HepG2 (cell line): ENCODE results near the gene MDFI. TPM values are rescaled to one million over a fixed set of nuclear protein-coding genes. Genes with fewer than 3 reads are reported as not detected.

ENCODE experiments used
- ATAC-seq: fragments of 200-7000 bp; cut with Tn5 transposase; 3 replicates; pipeline ENCODE4 v1.9.1; 2020; ENCODE audit warnings: mild to moderate bottlenecking, moderate library complexity
- BruUV-seq: library from RNA; stranded (reverse); fragments of 400-500 nt; replicated peaks from 2 replicates; lab custom pipeline; 2021; lab: Mats Ljungman, UMichigan
- CTCF ChIA-PET: fragments of 300-600 bp; formaldehyde crosslinking; extraction: SDS; loops from one replicate; lab custom pipeline; 2021; ENCODE audit warnings: low total read pairs, inconsistent platforms, low intra/inter-chr PET ratio; lab: Yijun Ruan, JAX
- POLR2A ChIA-PET: fragments of 350-600 bp; sonication (Branson Sonifier 250); formaldehyde crosslinking; loops from one replicate; lab custom pipeline; 2020; ENCODE audit warnings: antibody characterized with exemption, inconsistent platforms; lab: Yijun Ruan, JAX
- DNase-seq: peaks from one replicate; pipeline ENCODE4 v3.0.0-alpha.2; 2015; ENCODE audit warnings: low spot score
- FAIRE-seq: peaks from 3 replicates; lab custom pipeline; 2011; peaks lifted over from hg19 to GRCh38; lab: Jason Lieb, UNC
- H2AFZ ChIP-seq: one replicate; pipeline ENCODE4 v1.6.1; 2011; ENCODE audit warnings: low read length, inconsistent platforms
- H3K27ac ChIP-seq: fragments of 300-600 bp; 3 replicates; pipeline ENCODE4 v1.8.0; 2011; ENCODE audit warnings: mixed run types, mild to moderate bottlenecking, mixed read lengths, low read length, inconsistent platforms; ENCODE audit not compliant: insufficient read depth; ENCODE audit errors: extremely low read length
- H3K27me3 ChIP-seq, 2 experiments: fragments of 200-600 bp in 1 of 2; 2 replicates in 1 of 2; 3 replicates in 1 of 2; pipeline versions ENCODE4 v1.6.0 to v1.8.0; 2011; ENCODE audit warnings: low read length in 2 of 2, mild to moderate bottlenecking in 2 of 2, moderate library complexity in 2 of 2, inconsistent platforms in 1 of 2; ENCODE audit not compliant: insufficient read depth in 2 of 2, control insufficient read depth in 1 of 2
- H3K36me3 ChIP-seq, 2 experiments: fragments of 200-600 bp in 1 of 2; replicated peaks in 1 of 2; 2 replicates in 1 of 2; 3 replicates in 1 of 2; pipeline versions ENCODE4 v1.5.1 to v1.8.0; 2011; ENCODE audit warnings: low read length in 2 of 2, inconsistent platforms in 1 of 2; ENCODE audit not compliant: insufficient read depth in 2 of 2, control insufficient read depth in 1 of 2
- H3K4me1 ChIP-seq: 2 replicates; pipeline ENCODE4 v1.5.1; 2012; ENCODE audit warnings: low read length, inconsistent platforms; ENCODE audit not compliant: insufficient read depth
- H3K4me2 ChIP-seq: 2 replicates; pipeline ENCODE4 v1.6.0; 2011; ENCODE audit warnings: low read depth, low read length, inconsistent platforms
- H3K4me3 ChIP-seq, 3 experiments: fragments of 200-600 bp in 1 of 3; sonication (generic), shearing (Covaris generic) in 1 of 3; replicated peaks in 1 of 3; 2 replicates each; pipeline ENCODE4 v1.5.1; 2011 to 2016; ENCODE audit warnings: low read length in 3 of 3, inconsistent platforms in 2 of 3, low read depth in 2 of 3, mild to moderate bottlenecking in 2 of 3, control low read depth in 1 of 3, mixed read lengths in 1 of 3; ENCODE audit not compliant: insufficient read depth in 1 of 3
- H3K79me2 ChIP-seq: one replicate; pipeline ENCODE4 v1.6.1; 2011; ENCODE audit warnings: low read length, inconsistent platforms; ENCODE audit not compliant: insufficient read depth
- H3K9ac ChIP-seq: 2 replicates; pipeline ENCODE4 v1.6.0; 2011; ENCODE audit warnings: mild to moderate bottlenecking, low read depth, low read length, inconsistent platforms; ENCODE audit not compliant: insufficient read depth
- H3K9me3 ChIP-seq: 2 replicates; pipeline ENCODE4 v1.5.1; 2012; ENCODE audit warnings: mild to moderate bottlenecking, low read length
- H4K20me1 ChIP-seq: 2 replicates; pipeline ENCODE4 v1.6.0; 2011; ENCODE audit warnings: inconsistent platforms, mild to moderate bottlenecking, low read length, moderate library complexity; ENCODE audit not compliant: insufficient read depth
- FOXK1 ChIP-seq: sonication (generic); formaldehyde crosslinking; IDR thresholded peaks from 2 replicates; pipeline ENCODE4 v1.4.0; 2020; ENCODE audit warnings: low read depth, missing genetic modification reagents, borderline replicate concordance
- KLF16 ChIP-seq, 2 experiments: sonication (generic) in 1 of 2; formaldehyde crosslinking in 1 of 2; IDR thresholded peaks; 2 replicates each; pipeline versions ENCODE4 v1.6.1 to v1.8.0; 2016 to 2023; ENCODE audit warnings: missing genetic modification reagents in 2 of 2, missing compliant biosample characterization in 1 of 2
- NFYB ChIP-seq: sonication (generic); formaldehyde crosslinking; IDR thresholded peaks from 2 replicates; pipeline ENCODE4 v1.4.0; 2020; ENCODE audit warnings: missing genetic modification reagents
- YY1 ChIP-seq: IDR thresholded peaks from 2 replicates; pipeline ENCODE4 v1.6.1; 2011; ENCODE audit warnings: low read length, low read depth, moderate library complexity, mild to moderate bottlenecking; ENCODE audit not compliant: insufficient read depth, insufficient replicate concordance
- ZNF549 ChIP-seq: sonication (generic); formaldehyde crosslinking; IDR thresholded peaks from 2 replicates; pipeline ENCODE4 v1.5.0; 2020; ENCODE audit warnings: missing genetic modification reagents
- ZNF724P ChIP-seq: sonication (generic); formaldehyde crosslinking; IDR thresholded peaks from 2 replicates; pipeline ENCODE4 v1.8.0; 2022; ENCODE audit warnings: missing genetic modification reagents, borderline replicate concordance
- ZSCAN20 ChIP-seq: sonication (generic); formaldehyde crosslinking; IDR thresholded peaks from 2 replicates; pipeline ENCODE4 v1.4.0; 2020; ENCODE audit warnings: missing genetic modification reagents, mild to moderate bottlenecking, borderline replicate concordance
- WGBS: methylation state at CpG from one replicate; pipeline ENCODE4 v1.1.6; 2017; ENCODE audit warnings: low lambda C conversion rate; 5-methylcytosine and 5-hydroxymethylcytosine counted together
- in situ Hi-C: cut with HindIII; loops from 2 replicates; pipeline ENCODE4 v1.10.0; 2017; ENCODE audit warnings: low pct_unique_long_range_greater_than_20kb; ENCODE audit not compliant: extremely low pct_ligation_motif_present
- intact Hi-C: fragments of 100-400 bp; cut with micrococcal nuclease; formaldehyde crosslinking; loops from one replicate; pipeline ENCODE4 v1.10.0; 2022; ENCODE audit not compliant: unreplicated experiment
- polyA plus RNA-seq, 8 experiments: library from polyadenylated mRNA; depleted of rRNA in 3 of 8; stranded (reverse) in 7 of 8; unstranded in 1 of 8; fragments of >200 nt; fragmentation: Illumina TruSeq in 4 of 8; extraction: Trizol in 4 of 8; gene quantifications; 2 replicates each; pipeline versions ENCODE4 v1.2.1 to v1.2.3, GENCODE V29; 2011 to 2016; ENCODE audit warnings: low read depth in 4 of 8, missing spikeins in 1 of 8, mixed read lengths in 1 of 8; ENCODE audit not compliant: insufficient read depth in 1 of 8
- total RNA-seq, 5 experiments: library from RNA; depleted of rRNA; stranded (reverse); fragments of >200 nt; fragmentation: Illumina TruSeq; extraction: Trizol; gene quantifications; 2 replicates each; pipeline ENCODE4 v1.2.3, GENCODE V29; 2016; ENCODE audit warnings: low read depth in 1 of 5
- TF ChIP-seq, protein P1 (sequence below): sonication (generic); formaldehyde crosslinking; IDR thresholded peaks from 2 replicates; pipeline ENCODE4 v1.5.1; 2020; ENCODE audit warnings: missing genetic modification reagents, mild to moderate bottlenecking, borderline replicate concordance
- TF ChIP-seq, protein P2 (sequence below): sonication (generic); formaldehyde crosslinking; conservative IDR thresholded peaks from 2 replicates; pipeline ENCODE4 v1.4.0; 2020; ENCODE audit warnings: missing genetic modification reagents

The MDFI gene
- total and polyA plus RNA-seq, 2 of the 13 experiments (the other 11 are each of a cell fraction or from before 2014, with no cell fraction given): 0.28 TPM; not detected in 1

DNA sequence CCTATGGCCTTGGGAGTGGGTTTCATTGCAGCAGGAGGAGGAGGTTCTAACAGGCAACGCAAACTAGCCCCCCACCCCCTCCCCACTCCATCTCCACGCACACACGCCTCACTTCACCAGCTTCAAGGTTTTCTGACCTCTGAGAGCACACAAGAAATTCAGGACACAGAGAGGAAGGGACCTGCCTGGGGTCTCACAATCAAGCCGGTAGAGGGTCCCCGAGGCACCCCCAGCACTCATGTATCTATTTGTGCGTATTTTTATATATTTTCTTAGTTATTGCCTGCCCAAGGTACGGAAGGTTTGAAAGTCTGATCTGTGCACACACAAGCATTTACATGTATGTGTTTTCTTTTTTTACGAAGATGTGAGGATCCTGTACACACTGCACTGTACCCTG is 16.9 kb downstream of the MDFI start:
- Histone ChIP-seq H3K27me3 (peaks cover 2 to 54% of the 10 kb centered on the region in 2 experiments; a peak in 4 of 5 replicates), H3K9ac (no peak overlapping the region), H3K36me3 (no peaks in the 10 kb centered on the region), H3K4me1 (peaks cover 29% of the 10 kb centered on the region)
- CTCF ChIA-PET: no interaction called here
- TF ChIP-seq NFYB (CRISPR knock-in tag) (no peak), ZSCAN20 (CRISPR knock-in tag) (no peak), KLF16 (CRISPR knock-in tag; IDR thresholded peaks at IDR 0.05) (no peak)
- TF ChIP-seq, protein P1, sequence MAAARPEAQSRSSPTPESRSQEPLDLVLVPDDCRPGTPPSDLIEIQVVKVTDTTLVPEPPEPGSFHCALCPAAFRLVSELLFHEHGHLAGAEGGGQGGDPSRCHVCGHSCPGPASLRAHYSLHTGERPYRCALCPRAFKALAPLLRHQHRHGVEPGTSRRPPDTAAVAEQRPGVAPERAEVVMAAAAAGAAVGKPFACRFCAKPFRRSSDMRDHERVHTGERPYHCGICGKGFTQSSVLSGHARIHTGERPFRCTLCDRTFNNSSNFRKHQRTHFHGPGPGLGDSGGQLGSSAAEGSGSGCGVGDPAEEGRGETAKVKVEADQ: no peak
- TF ChIP-seq, all 625 proteins: peak for 0
- Histone ChIP-seq H3K79me2 (no peaks in the 10 kb centered on the region), H3K27ac (no peak overlapping the region), H3K9me3 (no peaks in the 10 kb centered on the region), H3K4me2 (no peak overlapping the region), H2AFZ (no peak overlapping the region), H4K20me1 (no peaks in the 10 kb centered on the region), H3K4me3 (no peak overlapping the region)
- in situ Hi-C loops: no loop called here
- FAIRE-seq (no peak), DNase-seq (no peak), ATAC-seq (no peak)
- 57% methylated on average over 8 of the region's 8 CpGs for WGBS
- BruUV-seq: no TSS peak
- intact Hi-C loops: no loop called here
- POLR2A ChIA-PET: no interaction called here

DNA sequence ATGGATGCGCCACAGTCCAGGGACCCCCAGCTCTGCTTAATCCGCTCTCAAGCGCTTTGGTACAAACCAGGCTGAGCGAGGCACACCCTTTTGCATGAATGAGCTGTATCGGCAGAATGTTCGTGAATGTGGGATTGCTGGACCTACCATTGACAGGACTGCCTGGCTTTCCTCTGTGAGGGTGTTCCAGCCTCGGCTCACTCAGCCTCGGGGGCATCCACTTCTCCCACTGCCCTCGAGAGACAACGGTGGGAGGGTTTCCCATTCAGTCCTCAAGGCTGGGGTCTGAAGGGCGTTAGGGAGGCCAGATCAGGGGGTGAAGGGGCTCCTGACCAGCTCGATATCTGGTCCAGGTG is 17.4 kb downstream of the MDFI start:
- ChIA-PET POLR2A (no interaction called here), CTCF (no interaction called here)
- intact Hi-C loops: no loop called here
- H4K20me1 ChIP-seq: no peaks in the 10 kb centered on the region
- H3K27me3 ChIP-seq: peaks cover 2 to 57% of the 10 kb centered on the region in 2 experiments; a peak in 4 of 5 replicates
- peaks cover 31% of the 10 kb centered on the region for H3K4me1 ChIP-seq
- H3K27ac ChIP-seq: no peak overlapping the region
- peak overlapping the region; percentile 54 for H3K4me2 ChIP-seq
- H3K79me2 ChIP-seq: no peaks in the 10 kb centered on the region
- ATAC-seq (peak; percentile 4; the same call in 2 of the 3 replicates), DNase-seq (no peak), FAIRE-seq (no peak)
- no peaks in the 10 kb centered on the region for H3K36me3 ChIP-seq
- WGBS: 44% methylated on average over 12 of the region's 12 CpGs
- no peak overlapping the region for H3K9ac ChIP-seq
- peak overlapping the region in 1 of 3 experiments; percentile 43; a peak in 2 of 6 replicates for H3K4me3 ChIP-seq
- no peaks in the 10 kb centered on the region for H3K9me3 ChIP-seq
- in situ Hi-C loops: no loop called here
- BruUV-seq: no TSS peak
- H2AFZ ChIP-seq: no peak overlapping the region
- no peak for TF ChIP-seq ZNF549
- TF ChIP-seq, protein P2, sequence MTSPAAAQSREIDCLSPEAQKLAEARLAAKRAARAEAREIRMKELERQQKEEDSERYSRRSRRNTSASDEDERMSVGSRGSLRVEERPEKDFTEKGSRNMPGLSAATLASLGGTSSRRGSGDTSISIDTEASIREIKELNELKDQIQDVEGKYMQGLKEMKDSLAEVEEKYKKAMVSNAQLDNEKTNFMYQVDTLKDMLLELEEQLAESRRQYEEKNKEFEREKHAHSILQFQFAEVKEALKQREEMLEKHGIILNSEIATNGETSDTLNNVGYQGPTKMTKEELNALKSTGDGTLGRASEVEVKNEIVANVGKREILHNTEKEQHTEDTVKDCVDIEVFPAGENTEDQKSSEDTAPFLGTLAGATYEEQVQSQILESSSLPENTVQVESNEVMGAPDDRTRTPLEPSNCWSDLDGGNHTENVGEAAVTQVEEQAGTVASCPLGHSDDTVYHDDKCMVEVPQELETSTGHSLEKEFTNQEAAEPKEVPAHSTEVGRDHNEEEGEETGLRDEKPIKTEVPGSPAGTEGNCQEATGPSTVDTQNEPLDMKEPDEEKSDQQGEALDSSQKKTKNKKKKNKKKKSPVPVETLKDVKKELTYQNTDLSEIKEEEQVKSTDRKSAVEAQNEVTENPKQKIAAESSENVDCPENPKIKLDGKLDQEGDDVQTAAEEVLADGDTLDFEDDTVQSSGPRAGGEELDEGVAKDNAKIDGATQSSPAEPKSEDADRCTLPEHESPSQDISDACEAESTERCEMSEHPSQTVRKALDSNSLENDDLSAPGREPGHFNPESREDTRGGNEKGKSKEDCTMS (CRISPR knock-in tag): no peak
- TF ChIP-seq ZNF724P (CRISPR knock-in tag): no peak
- no peak for TF ChIP-seq FOXK1 (CRISPR knock-in tag)
- no peak for TF ChIP-seq YY1
